H1 (cell line): Measurements from ENCODE around the gene AURKB. TPM values are rescaled to one million over a fixed set of nuclear protein-coding genes. Genes with fewer than 3 reads are reported as not detected.

Experiments used
- CTCF ChIA-PET: fragments of 300-600 bp; sonication (Branson Sonifier 250); formaldehyde crosslinking; loops from one replicate; lab custom pipeline; 2021; ENCODE audit not compliant: partially characterized antibody; lab: Charles Lee
- POLR2A ChIA-PET: fragments of 300-600 bp; sonication (Branson Sonifier 250); formaldehyde crosslinking; loops from one replicate; lab custom pipeline; 2021; ENCODE audit warnings: inconsistent platforms; ENCODE audit not compliant: partially characterized antibody; lab: Charles Lee
- DNase-seq, 2 experiments: peaks; one replicate each; pipeline versions ENCODE4 v3.0.0 to v3.0.0-alpha.2; 2010 to 2022; ENCODE audit warnings: low spot score in 2 of 2, low read depth in 1 of 2, mixed read lengths in 1 of 2
- FAIRE-seq: peaks from 2 replicates; lab custom pipeline; 2011; peaks lifted over from hg19 to GRCh38; lab: Jason Lieb, UNC
- H2AFZ ChIP-seq: 2 replicates; pipeline ENCODE4 v1.8.1; 2012; ENCODE audit warnings: low read length, inconsistent platforms
- H2AK5ac ChIP-seq: 2 replicates; pipeline ENCODE4 v1.6.1; 2013; ENCODE audit warnings: low read depth, low read length
- H2BK120ac ChIP-seq: replicated peaks from 2 replicates; pipeline ENCODE3; 2013; ENCODE audit warnings: low read depth, low read length, inconsistent platforms
- H2BK12ac ChIP-seq: 2 replicates; pipeline ENCODE4 v1.6.1; 2013; ENCODE audit warnings: low read depth, low read length
- H2BK15ac ChIP-seq: 2 replicates; pipeline ENCODE4 v1.6.1; 2013; ENCODE audit warnings: low read length
- H2BK20ac ChIP-seq: 2 replicates; pipeline ENCODE4 v1.6.1; 2013; ENCODE audit warnings: low read length
- H2BK5ac ChIP-seq: 2 replicates; pipeline ENCODE4 v1.6.1; 2013; ENCODE audit warnings: low read depth, low read length
- H3K14ac ChIP-seq: 2 replicates; pipeline ENCODE4 v1.6.1; 2013; ENCODE audit warnings: inconsistent platforms; ENCODE audit not compliant: insufficient read length
- H3K18ac ChIP-seq: 2 replicates; pipeline ENCODE4 v1.6.1; 2013; ENCODE audit warnings: low read length; ENCODE audit errors: extremely low read depth
- H3K23ac ChIP-seq: 2 replicates; pipeline ENCODE4 v1.6.1; 2013; ENCODE audit warnings: inconsistent platforms; ENCODE audit not compliant: insufficient read length
- H3K23me2 ChIP-seq: 2 replicates; pipeline ENCODE4 v1.6.1; 2013; ENCODE audit warnings: low read depth, low read length
- H3K27ac ChIP-seq: 2 replicates; pipeline ENCODE4 v1.6.1; 2011; ENCODE audit warnings: low read depth, low read length, inconsistent platforms
- H3K27me3 ChIP-seq, 4 experiments: replicated peaks in 1 of 4; 1 replicate in 1 of 4; 2 replicates in 3 of 4; pipeline versions ENCODE4 v1.6.1 to v1.8.1; 2011 to 2013; ENCODE audit warnings: low read length in 3 of 4, mild to moderate bottlenecking in 3 of 4, inconsistent platforms in 2 of 4, mixed read lengths in 2 of 4, moderate library complexity in 1 of 4; ENCODE audit not compliant: control insufficient read depth in 3 of 4, insufficient read depth in 3 of 4; ENCODE audit errors: extremely low read depth in 1 of 4
- H3K36me3 ChIP-seq, 4 experiments: 2 replicates each; pipeline versions ENCODE4 v1.6.1 to v1.8.1; 2011 to 2013; ENCODE audit warnings: mild to moderate bottlenecking in 4 of 4, low read length in 3 of 4, moderate library complexity in 2 of 4, control low read depth in 1 of 4, inconsistent platforms in 1 of 4; ENCODE audit not compliant: insufficient read depth in 4 of 4, control insufficient read depth in 2 of 4
- H3K4ac ChIP-seq: replicated peaks from 2 replicates; pipeline ENCODE3; 2013; ENCODE audit warnings: low read length, low read depth, mixed read lengths, inconsistent platforms; ENCODE audit not compliant: insufficient read length
- H3K4me1 ChIP-seq, 4 experiments: replicated peaks in 1 of 4; 1 replicate in 1 of 4; 2 replicates in 3 of 4; pipeline versions ENCODE4 v1.6.1 to v1.8.1; 2011 to 2013; ENCODE audit warnings: low read length in 3 of 4, inconsistent platforms in 2 of 4, mixed read lengths in 1 of 4; ENCODE audit not compliant: insufficient read depth in 4 of 4, control insufficient read depth in 3 of 4
- H3K4me2 ChIP-seq, 2 experiments: 2 replicates each; pipeline versions ENCODE4 v1.6.1 to v1.8.1; 2011 to 2013; ENCODE audit warnings: low read depth in 2 of 2, low read length in 2 of 2, control low read depth in 1 of 2, inconsistent platforms in 1 of 2, mild to moderate bottlenecking in 1 of 2; ENCODE audit not compliant: insufficient read depth in 1 of 2
- H3K4me3 ChIP-seq, 4 experiments: fragments of 200-600, 300-600 bp in 1 of 4; sonication (generic), shearing (Covaris generic), sonication (Bioruptor Twin) in 1 of 4; 2 replicates each; pipeline versions ENCODE4 v1.5.1 to v1.8.1; 2011 to 2016; ENCODE audit warnings: low read length in 4 of 4, low read depth in 3 of 4, control low read depth in 2 of 4, inconsistent platforms in 2 of 4, mild to moderate bottlenecking in 2 of 4, mixed read lengths in 1 of 4, moderate library complexity in 1 of 4; ENCODE audit not compliant: insufficient read depth in 2 of 4; ENCODE audit errors: extremely low read depth in 1 of 4
- H3K56ac ChIP-seq: replicated peaks from 2 replicates; pipeline ENCODE3; 2013; ENCODE audit warnings: low read depth, mild to moderate bottlenecking, mixed read lengths, low read length, inconsistent platforms; ENCODE audit not compliant: insufficient read length
- H3K79me1 ChIP-seq: 2 replicates; pipeline ENCODE4 v1.6.1; 2013; ENCODE audit warnings: low read depth, low read length, control low read depth
- H3K79me2 ChIP-seq, 2 experiments: 2 replicates each; pipeline versions ENCODE4 v1.6.1 to v1.8.1; 2012 to 2013; ENCODE audit warnings: low read length in 2 of 2, mild to moderate bottlenecking in 2 of 2, inconsistent platforms in 1 of 2; ENCODE audit not compliant: insufficient read depth in 2 of 2, control insufficient read depth in 1 of 2
- H3K9ac ChIP-seq, 4 experiments: replicated peaks in 1 of 4; 1 replicate in 1 of 4; 2 replicates in 3 of 4; pipeline versions ENCODE4 v1.6.1 to v1.8.1; 2011 to 2013; ENCODE audit warnings: low read depth in 3 of 4, low read length in 3 of 4, control low read depth in 2 of 4, mild to moderate bottlenecking in 2 of 4, moderate library complexity in 2 of 4, inconsistent platforms in 1 of 4; ENCODE audit errors: extremely low read depth in 1 of 4
- H3K9me3 ChIP-seq, 2 experiments: 2 replicates each; pipeline versions ENCODE4 v1.6.1 to v1.8.1; 2012 to 2013; ENCODE audit warnings: mild to moderate bottlenecking in 2 of 2, moderate library complexity in 2 of 2, control low read depth in 1 of 2, inconsistent platforms in 1 of 2, low read depth in 1 of 2, low read length in 1 of 2, mixed read lengths in 1 of 2; ENCODE audit not compliant: insufficient read depth in 2 of 2
- H4K20me1 ChIP-seq, 2 experiments: replicated peaks in 1 of 2; 2 replicates each; pipeline versions ENCODE3 to v1.8.1; 2011 to 2013; ENCODE audit warnings: inconsistent platforms in 2 of 2, low read length in 2 of 2, mild to moderate bottlenecking in 1 of 2; ENCODE audit not compliant: insufficient read depth in 2 of 2, control insufficient read depth in 1 of 2
- H4K5ac ChIP-seq: 2 replicates; pipeline ENCODE4 v1.6.1; 2013; ENCODE audit warnings: low read length, low read depth, mixed read lengths, inconsistent platforms; ENCODE audit not compliant: insufficient read length
- H4K8ac ChIP-seq: 2 replicates; pipeline ENCODE4 v1.8.0; 2013; ENCODE audit warnings: mild to moderate bottlenecking, moderate library complexity, low read length, inconsistent platforms; ENCODE audit not compliant: insufficient read depth; ENCODE audit errors: extremely low read depth
- H4K91ac ChIP-seq: replicated peaks from 2 replicates; pipeline ENCODE3; 2013; ENCODE audit warnings: low read length, mixed read lengths, inconsistent platforms; ENCODE audit not compliant: insufficient read length
- ATF3 ChIP-seq: IDR thresholded peaks from 2 replicates; pipeline ENCODE4 v1.6.1; 2011; ENCODE audit warnings: low read depth, mild to moderate bottlenecking, low read length; ENCODE audit not compliant: insufficient read depth
- BACH1 ChIP-seq: IDR thresholded peaks from 2 replicates; pipeline ENCODE4 v1.6.1; 2012; ENCODE audit warnings: low read length, improper control_type of control experiment
- EZH2 ChIP-seq: fragments of 200-600 bp; sonication (generic); IDR thresholded peaks from 2 replicates; pipeline ENCODE4 v1.7.1; 2012; ENCODE audit warnings: low read depth, mild to moderate bottlenecking, moderate library complexity, low read length, inconsistent platforms; ENCODE audit not compliant: severe bottlenecking
- KDM1A ChIP-seq: fragments of 200-600, 300-600 bp; sonication (generic); IDR thresholded peaks from 2 replicates; pipeline ENCODE4 v1.7.1; 2016; ENCODE audit warnings: mild to moderate bottlenecking, low read length, borderline replicate concordance
- POLR2AphosphoS5 ChIP-seq: IDR thresholded peaks from 2 replicates; pipeline ENCODE4 v1.6.1; 2011; ENCODE audit warnings: low read depth, low read length
- RAD21 ChIP-seq, 2 experiments: IDR thresholded peaks in 1 of 2; conservative IDR thresholded peaks in 1 of 2; 2 replicates each; pipeline ENCODE4 v1.6.1; 2011; ENCODE audit warnings: low read depth in 2 of 2, low read length in 2 of 2, improper control_type of control experiment in 1 of 2, inconsistent platforms in 1 of 2, mild to moderate bottlenecking in 1 of 2, moderate library complexity in 1 of 2
- TAF7 ChIP-seq: optimal IDR thresholded peaks from 2 replicates; pipeline ENCODE3; 2011; ENCODE audit warnings: low read depth, mild to moderate bottlenecking, inconsistent platforms, low read length, moderate library complexity, borderline replicate concordance
- WGBS, 2 experiments: shearing (Covaris generic) in 1 of 2; methylation state at CpG; one replicate each; pipeline versions ENCODE4 v1.1.6 to v1.1.7; 2013 to 2015; ENCODE audit warnings: low lambda C conversion rate in 2 of 2, mixed read lengths in 2 of 2, inconsistent platforms in 1 of 2, low coverage in 1 of 2, missing lambda C conversion rate in 1 of 2; ENCODE audit not compliant: insufficient replicate concordance in 2 of 2, insufficient coverage in 1 of 2, insufficient read length in 1 of 2; ENCODE audit errors: extremely low coverage in 1 of 2, missing lambda C conversion rate in 1 of 2; 5-methylcytosine and 5-hydroxymethylcytosine counted together
- polyA plus RNA-seq, 7 experiments: library from polyadenylated mRNA; depleted of rRNA in 3 of 7; stranded (reverse) in 5 of 7; unstranded in 2 of 7; fragments of >200 nt in 5 of 7; fragments of 200-250 nt in 2 of 7; gene quantifications; 1 replicate in 5 of 7; 2 replicates in 1 of 7; 4 replicates in 1 of 7; pipeline versions ENCODE4 v1.2.1 to v1.2.3, GENCODE V29; 2011 to 2013; ENCODE audit warnings: missing spikeins in 2 of 7, mixed read lengths in 2 of 7
- total RNA-seq: library from RNA; stranded (reverse); fragmentation: NEBNext Ultra II Directional; extraction: Animal tissue kit (Norgen Biotek cat#: 25700); gene quantifications from 2 replicates; pipeline ENCODE4 v1.2.1, GENCODE V29; 2021

The AURKB gene
- total and polyA plus RNA-seq, 2 of the 8 experiments (the other 6 are each of a cell fraction or from before 2014, with no cell fraction given), result 102 to 160 TPM

GRCh38 chr17:8176998-8177731 lies 33.2 kb downstream of the AURKB start:
- TF ChIP-seq BACH1 (no peak; the same call in 1 of the 2 replicates), TAF7 (no peak), EZH2 (no peak), POLR2AphosphoS5 (no peak), KDM1A (no peak), RAD21 (IDR thresholded peaks at IDR 0.05 in 1 of 2, conservative IDR thresholded peaks at IDR 0.05 in 1 of 2; ENCODE audit: low read depth in 2 of 2, low read length in 2 of 2) (no peak), ATF3 (no peak)
- H2AFZ ChIP-seq, result peak overlapping the region; percentile 10; the same call in 1 of the 2 replicates
- peak overlapping the region; percentile 72; the same call in 1 of the 2 replicates for H2BK15ac ChIP-seq
- WGBS, 2 experiments, result 80% methylated on average over 19 of the region's 19 CpGs; no CpG with 5 or more reads in 1 of the 2 experiments
- H3K14ac ChIP-seq, result no peak overlapping the region
- H3K79me2 ChIP-seq, result no peaks in the 10 kb centered on the region
- DNase-seq (no peak), FAIRE-seq (no peak)
- H3K79me1 ChIP-seq, result no peaks in the 10 kb centered on the region
- peak overlapping the region; percentile 91 for H2BK5ac ChIP-seq
- peak overlapping the region in 3 of 4 experiments; percentile 51 to 85 (median 74); a peak in 5 of 7 replicates for H3K9ac ChIP-seq
- H2BK12ac ChIP-seq, result peak overlapping the region; percentile 80
- peak overlapping the region; percentile 19 for H3K4ac ChIP-seq
- no peaks in the 10 kb centered on the region for H3K27me3 ChIP-seq
- no peak overlapping the region for H2BK20ac ChIP-seq
- H4K5ac ChIP-seq, result peak overlapping the region; percentile 57
- peak overlapping the region; percentile 69; the same call in 1 of the 2 replicates for H4K8ac ChIP-seq
- H4K91ac ChIP-seq, result no peak overlapping the region
- no peak overlapping the region; the same call in 1 of the 2 replicates for H2AK5ac ChIP-seq
- H3K4me2 ChIP-seq, result peak overlapping the region; percentile 78 to 90
- no peaks in the 10 kb centered on the region for H4K20me1 ChIP-seq
- ChIA-PET CTCF (interaction anchor here (1.0 to 1.9 kb wide), 8 partner anchors 8 to 115 kb away, joined by 3 to 9 read pairs (median 4); no protein-coding TSS in a partner anchor), POLR2A (interaction anchor here (0.8 to 9.3 kb wide), 10 partner anchors 9 to 58 kb away, joined by 3 to 289 read pairs (median 4); partner anchors contain the start of genes ALOXE3, BORCS6, HES7 and VAMP2)
- H3K36me3 ChIP-seq, result no peaks in the 10 kb centered on the region
- H3K27ac ChIP-seq, result peak overlapping the region; percentile 52
- peak overlapping the region; percentile 60 to 88 (median 69); a peak in 7 of 8 replicates for H3K4me3 ChIP-seq
- H3K23me2 ChIP-seq, result peaks cover 18% of the 10 kb centered on the region
- H3K23ac ChIP-seq, result no peak overlapping the region
- H3K4me1 ChIP-seq, result peaks cover 3 to 13% (median 8%) of the 10 kb centered on the region in 4 experiments
- H2BK120ac ChIP-seq, result no peak overlapping the region
- no peak overlapping the region for H3K56ac ChIP-seq
- H3K9me3 ChIP-seq, result no peaks in the 10 kb centered on the region
- peak overlapping the region; percentile 81; the same call in 1 of the 2 replicates for H3K18ac ChIP-seq
